Measurements from ENCODE around the gene C1QTNF1. TPM values are rescaled to one million over a fixed set of nuclear protein-coding genes. Genes with fewer than 3 reads are reported as not detected.

The C1QTNF1 gene
- total and polyA plus RNA-seq, 2 donors (not counting 1 experiment from before 2014, with no cell fraction given) = not detected

GRCh38 chr17:79088247-79088996 is 64.5 kb downstream of the C1QTNF1 start:
- H3K9me3 ChIP-seq (ENCODE audit: control extremely low read depth in 1 of 3, control insufficient read depth in 2 of 3, insufficient read depth in 1 of 3, low read length in 2 of 3) = no peaks in the 10 kb centered on the region
- no peak overlapping the region for H3K4me2 ChIP-seq (replicated peaks; ENCODE audit: low read depth, low read length, poor library complexity, severe bottlenecking)
- no peak for ATAC-seq (ENCODE audit: low read depth)
- H3K4me3 ChIP-seq (ENCODE audit: control extremely low read depth in 1 of 5, extremely low read depth in 1 of 5, insufficient read depth in 1 of 5, low read depth in 2 of 5, low read length in 4 of 5) = no peak overlapping the region
- Mint-ChIP-seq H3K4me3 (no peak overlapping the region), H3K27me3 (peaks cover 5% of the 10 kb centered on the region), H3K27ac (no peak overlapping the region), H3K9me3 (ENCODE audit: insufficient read depth) (no peaks in the 10 kb centered on the region), H3K4me1 (no peaks in the 10 kb centered on the region)
- no peaks in the 10 kb centered on the region for H3K4me1 ChIP-seq (ENCODE audit: control insufficient read depth in 2 of 2, insufficient read depth in 2 of 2, low read length in 2 of 2)
- H3K27ac ChIP-seq (ENCODE audit: low read length in 2 of 2) = no peak overlapping the region
- intact Hi-C loops (cut with micrococcal nuclease) = loop anchor here (5.0 kb wide), 1 partner anchor 94 kb away; no protein-coding TSS in a partner anchor
- H3K36me3 ChIP-seq (replicated peaks in 1 of 2; ENCODE audit: control extremely low read depth in 1 of 2, control insufficient read depth in 1 of 2, extremely low read depth in 1 of 2, insufficient read depth in 2 of 2, low read length in 1 of 2) = peaks cover 0 to 30% of the 10 kb centered on the region in 2 experiments
- DNase-seq = no peak
- ChIA-PET CTCF (interaction anchor here (0.6 to 10.5 kb wide), 25 partner anchors 14 to 796 kb away, joined by 3 to 370 read pairs (median 4); partner anchors contain the start of gene ENGASE), POLR2A (interaction anchor here (1.5 kb wide), 1 partner anchor 313 kb away, joined by 4 read pairs; no protein-coding TSS in a partner anchor)
- WGBS (ENCODE audit: insufficient coverage) = 96% methylated on average over 25 of the region's 26 CpGs
- H2AFZ ChIP-seq (ENCODE audit: insufficient read depth, low read depth, low read length, poor library complexity, severe bottlenecking) = no peak overlapping the region
- no peaks in the 10 kb centered on the region for H3K79me2 ChIP-seq (ENCODE audit: control insufficient read depth, insufficient read depth, low read length)
- TF ChIP-seq EZH2 (IDR thresholded peaks at IDR 0.05; ENCODE audit: borderline replicate concordance, insufficient read depth, low read depth, low read length, poor library complexity, severe bottlenecking) = no peak
- TF ChIP-seq CTCF (IDR thresholded peaks at IDR 0.05) = no peak
- H4K20me1 ChIP-seq (ENCODE audit: control insufficient read depth, insufficient read depth, low read length, poor library complexity, severe bottlenecking) = peaks cover 11% of the 10 kb centered on the region
- H3K27me3 ChIP-seq (replicated peaks in 1 of 4; ENCODE audit: control extremely low read depth in 1 of 4, control insufficient read depth in 3 of 4, insufficient read depth in 4 of 4, low read length in 3 of 4) = peaks cover 0 to 3% (median 0%) of the 10 kb centered on the region in 4 experiments
- no peak overlapping the region for H3K9ac ChIP-seq (ENCODE audit: low read length)

DNA sequence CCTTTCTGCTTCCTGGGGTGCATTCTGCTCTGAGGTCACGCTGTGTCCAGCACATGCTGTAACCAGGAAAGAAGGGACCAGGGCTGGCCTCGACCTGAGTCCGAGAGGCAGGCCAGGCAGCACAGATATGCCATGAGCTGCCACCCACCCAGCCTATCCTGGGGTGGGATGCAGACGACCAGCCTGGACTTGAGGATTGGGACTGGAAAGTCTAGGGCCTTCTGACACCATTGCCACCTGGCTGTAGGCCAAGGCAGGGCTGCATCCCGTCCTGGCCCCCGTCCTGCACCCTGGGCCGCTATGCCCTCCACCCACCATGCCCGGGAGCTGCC is 65.0 kb downstream of the C1QTNF1 start:
- CTCF ChIA-PET = interaction anchor here (0.6 to 10.5 kb wide), 11 partner anchors 15 to 797 kb away, joined by 3 to 370 read pairs (median 5); partner anchors contain the start of gene ENGASE
- H3K79me2 ChIP-seq (ENCODE audit: control insufficient read depth, insufficient read depth, low read length) = no peaks in the 10 kb centered on the region
- no peak overlapping the region for H3K27ac Mint-ChIP-seq
- peaks cover 5% of the 10 kb centered on the region for H3K27me3 Mint-ChIP-seq
- H3K36me3 ChIP-seq (replicated peaks in 1 of 2; ENCODE audit: control extremely low read depth in 1 of 2, control insufficient read depth in 1 of 2, extremely low read depth in 1 of 2, insufficient read depth in 2 of 2, low read length in 1 of 2) = peaks cover 0 to 27% of the 10 kb centered on the region in 2 experiments
- H3K27me3 ChIP-seq (replicated peaks in 1 of 4; ENCODE audit: control extremely low read depth in 1 of 4, control insufficient read depth in 3 of 4, insufficient read depth in 4 of 4, low read length in 3 of 4) = peaks cover 0 to 6% (median 0%) of the 10 kb centered on the region in 4 experiments
- no peaks in the 10 kb centered on the region for H3K9me3 ChIP-seq (ENCODE audit: control extremely low read depth in 1 of 3, control insufficient read depth in 2 of 3, insufficient read depth in 1 of 3, low read length in 2 of 3)
- WGBS (ENCODE audit: insufficient coverage) = 78% methylated on average over 4 of the region's 8 CpGs
- no peak overlapping the region for H3K27ac ChIP-seq (ENCODE audit: low read length in 2 of 2)
- no peak overlapping the region for H3K4me3 ChIP-seq (ENCODE audit: control extremely low read depth in 1 of 5, extremely low read depth in 1 of 5, insufficient read depth in 1 of 5, low read depth in 2 of 5, low read length in 4 of 5)
- no peak overlapping the region for H2AFZ ChIP-seq (ENCODE audit: insufficient read depth, low read depth, low read length, poor library complexity, severe bottlenecking)
- POLR2A ChIA-PET = no interaction called here
- H3K9ac ChIP-seq (ENCODE audit: low read length) = no peak overlapping the region
- ATAC-seq (ENCODE audit: low read depth) (no peak), DNase-seq (no peak)
- no peak overlapping the region for H3K4me3 Mint-ChIP-seq
- intact Hi-C loops (cut with micrococcal nuclease) = loop anchor here (5.0 kb wide), 1 partner anchor 93 kb away; no protein-coding TSS in a partner anchor
- H4K20me1 ChIP-seq (ENCODE audit: control insufficient read depth, insufficient read depth, low read length, poor library complexity, severe bottlenecking) = peaks cover 11% of the 10 kb centered on the region
- no peaks in the 10 kb centered on the region for H3K4me1 Mint-ChIP-seq
- no peak overlapping the region for H3K4me2 ChIP-seq (replicated peaks; ENCODE audit: low read depth, low read length, poor library complexity, severe bottlenecking)
- H3K9me3 Mint-ChIP-seq (ENCODE audit: insufficient read depth) = no peaks in the 10 kb centered on the region
- H3K4me1 ChIP-seq (ENCODE audit: control insufficient read depth in 2 of 2, insufficient read depth in 2 of 2, low read length in 2 of 2) = no peaks in the 10 kb centered on the region
- TF ChIP-seq CTCF (IDR thresholded peaks at IDR 0.05) = no peak

Measured in B cell (primary cell).